ENCODE measurements around the gene ADH4. TPM values are rescaled to one million over a fixed set of nuclear protein-coding genes. Genes with fewer than 3 reads are reported as not detected.
"Not testable (repeated sequence)": the region's sequence is repeated elsewhere in the genome, so short reads cannot be mapped to it uniquely, and the experiment has no call there.

Gene ADH4
- total RNA-seq = 10 to 100 TPM in 1 of 9 donors, 1 to 10 TPM in 5, under 1 TPM in 1, not detected in 2; 0.31 to 10.7 (median 1.8) TPM
- 1 to 10 TPM in 1 of 3 donors, under 1 TPM in 2; 0.32 to 1.0 (median 0.77) TPM for polyA plus RNA-seq
- long read RNA-seq, donor 1 = 0 reads
- long read RNA-seq, donor 2 = 0 reads
- long read RNA-seq, donor 3 = 0 reads
- long read RNA-seq, donor 4 = 0 reads
- long read RNA-seq, donor 5 = 0 reads
- long read RNA-seq, donor 6 = 0 reads
- long read RNA-seq, donor 7 = 0 reads
- long read RNA-seq, donor 8, partial matches to known transcripts = 0 of 3 reads
- long read RNA-seq, donor 8, other reads (novel, unspliced or antisense) = 0 of 3 reads
- long read RNA-seq, donor 9 = 0 reads
- long read RNA-seq, donor 10 = 0 reads

GRCh38 chr4:99144070-99144469 is at the start of gene ADH4:
Gene ADH4, minus strand, starts transcription at chr4:99144297. Its CDS starts 75 bp downstream, at chr4:99144222.
- TF ChIP-seq CTCF (IDR thresholded peaks at IDR 0.05) (no peak), POLR2A (IDR thresholded peaks at IDR 0.05) (no peak)
- H3K4me1 ChIP-seq (replicated peaks in 1 of 2) = no peaks in the 10 kb centered on the region
- H3K4me3 ChIP-seq = no peak within 1 kb of the TSS
- no peak for DNase-seq
- H3K27me3 ChIP-seq = no peaks in the 10 kb centered on the region
- no peaks in the 10 kb centered on the region for H3K9me3 ChIP-seq (replicated peaks in 1 of 3)
- no peak within 1 kb of the TSS for H3K27ac ChIP-seq
- intact Hi-C loops (cut with DNase I) = no loop called here
- no peaks in the 10 kb centered on the region for H3K36me3 ChIP-seq (replicated peaks in 1 of 2)
- WGBS, 4 donors = 38 to 56% (median 49%) methylated on average over 2 of the region's 2 CpGs

GRCh38 chr4:99190336-99190735 is 46.2 kb upstream of the ADH4 start:
- TF ChIP-seq POLR2A (IDR thresholded peaks at IDR 0.05) (no peak), CTCF (IDR thresholded peaks at IDR 0.05) (no peak)
- no peak overlapping the region for H3K4me3 ChIP-seq
- intact Hi-C loops (cut with DNase I) = no loop called here
- no peaks in the 10 kb centered on the region for H3K4me1 ChIP-seq (replicated peaks in 1 of 2)
- DNase-seq = no peak
- no peaks in the 10 kb centered on the region for H3K27me3 ChIP-seq
- 58 to 79% (median 62%) methylated on average over 5 of the region's 5 CpGs for WGBS, 4 donors
- no peak overlapping the region for H3K27ac ChIP-seq
- H3K36me3 ChIP-seq (replicated peaks in 1 of 2) = no peaks in the 10 kb centered on the region
- no peaks in the 10 kb centered on the region for H3K9me3 ChIP-seq (replicated peaks in 1 of 3)

- H3K4me3 ChIP-seq; H3K27ac ChIP-seq; intact Hi-C loops (cut with DNase I); H3K9me3 ChIP-seq (replicated peaks in 1 of 3); H3K27me3 ChIP-seq; H3K4me1 ChIP-seq (replicated peaks in 1 of 2); DNase-seq; H3K36me3 ChIP-seq (replicated peaks in 1 of 2): not testable (repeated sequence)
- 84 to 91% (median 89%) methylated on average over 3 of the region's 3 CpGs for WGBS, 4 donors
Observed at GRCh38 chr4:99189900-99190299, 45.8 kb upstream of the ADH4 start.

GRCh38 chr4:99186029-99186428 is 41.9 kb upstream of the ADH4 start:
- WGBS, 4 donors = 67 to 80% (median 69%) methylated on average over 1 of the region's 1 CpG
- Histone ChIP-seq H3K4me3 (no peak overlapping the region), H3K9me3 (replicated peaks in 1 of 3) (no peaks in the 10 kb centered on the region), H3K27ac (no peak overlapping the region), H3K36me3 (replicated peaks in 1 of 2) (no peaks in the 10 kb centered on the region), H3K4me1 (replicated peaks in 1 of 2) (no peaks in the 10 kb centered on the region), H3K27me3 (no peaks in the 10 kb centered on the region)
- no peak for TF ChIP-seq POLR2A (IDR thresholded peaks at IDR 0.05)
- no peak for TF ChIP-seq CTCF (IDR thresholded peaks at IDR 0.05)
- intact Hi-C loops (cut with DNase I) = no loop called here
- no peak for DNase-seq

- no peak for DNase-seq
- WGBS, 4 donors = 89 to 95% (median 89%) methylated on average over 2 of the region's 2 CpGs
- no peaks in the 10 kb centered on the region for H3K9me3 ChIP-seq (replicated peaks in 1 of 3)
- intact Hi-C loops (cut with DNase I) = no loop called here
- H3K27me3 ChIP-seq = no peaks in the 10 kb centered on the region
- H3K4me3 ChIP-seq = no peak overlapping the region
- no peaks in the 10 kb centered on the region for H3K36me3 ChIP-seq (replicated peaks in 1 of 2)
- no peak overlapping the region for H3K27ac ChIP-seq
- H3K4me1 ChIP-seq (replicated peaks in 1 of 2) = no peaks in the 10 kb centered on the region
- no peak for TF ChIP-seq CTCF (IDR thresholded peaks at IDR 0.05)
- TF ChIP-seq POLR2A (IDR thresholded peaks at IDR 0.05) = no peak
Observed at GRCh38 chr4:99185581-99185980, 41.5 kb upstream of the ADH4 start.
